Colonic mucosa (tissue), 4 donors: ENCODE measurements around the gene RPL35A. TPM values are rescaled to one million over a fixed set of nuclear protein-coding genes. Genes with fewer than 3 reads are reported as not detected.

Source experiments
- DNase-seq: peaks from one replicate; pipeline ENCODE4 v3.0.0-alpha.2; 2020
- H3K27ac ChIP-seq: fragments of 200-600 bp; one replicate; pipeline ENCODE4 v1.8.0; 2021
- H3K27me3 ChIP-seq: fragments of 200-600 bp; one replicate; pipeline ENCODE4 v1.8.0; 2021
- H3K36me3 ChIP-seq: fragments of 200-600 bp; one replicate; pipeline ENCODE4 v1.8.0; 2021
- H3K4me1 ChIP-seq: fragments of 200-600 bp; one replicate; pipeline ENCODE4 v1.8.0; 2021; ENCODE audit warnings: mild to moderate bottlenecking
- H3K4me3 ChIP-seq: fragments of 200-600 bp; one replicate; pipeline ENCODE4 v1.8.0; 2021
- H3K9ac ChIP-seq, 2 donors: one replicate each; pipeline ENCODE4 v1.7.0; 2013; ENCODE audit warnings: control low read depth in 2 of 2, low read depth in 2 of 2, low read length in 2 of 2
- H3K9me3 ChIP-seq: fragments of 200-600 bp; one replicate; pipeline ENCODE4 v1.8.0; 2021
- CTCF ChIP-seq: fragments of 200-600 bp; IDR thresholded peaks from one replicate; pipeline ENCODE4 v1.8.0; 2022; ENCODE audit warnings: antibody characterized with exemption, mild to moderate bottlenecking
- intact Hi-C: fragments of 100-400 bp; cut with DNase I; formaldehyde crosslinking; loops from one replicate; pipeline ENCODE4 v1.14.1; 2022
- total RNA-seq, 2 donors: library from RNA; stranded (reverse); fragmentation: NEBNext Ultra II Directional in 1 of 2; extraction: Animal tissue kit (Norgen Biotek cat#: 25700) in 1 of 2; gene quantifications; one replicate each; pipeline ENCODE4 v1.2.1, GENCODE V29; 2021
- donor health status: healthy.
- donor health status: DM: no; HTN: no; CAD: no.
- donor health status: DM: no; HTN: no; CAD: no.

RPL35A gene
- total RNA-seq, 2 donors from 2014 or later = 758 to 777 TPM

- Histone ChIP-seq H3K9ac (no peak overlapping the region), H3K27me3 (no peaks in the 10 kb centered on the region), H3K4me3 (no peak overlapping the region), H3K4me1 (no peaks in the 10 kb centered on the region), H3K9me3 (no peaks in the 10 kb centered on the region), H3K27ac (no peak overlapping the region), H3K36me3 (no peaks in the 10 kb centered on the region)
- TF ChIP-seq CTCF = no peak
- intact Hi-C loops = no loop called here
- no peak for DNase-seq
Observed at GRCh38 chr3:197974016-197974415, 24.0 kb downstream of the RPL35A start.

- Histone ChIP-seq H3K9ac (no peak overlapping the region), H3K9me3 (no peaks in the 10 kb centered on the region), H3K36me3 (no peaks in the 10 kb centered on the region), H3K27me3 (no peaks in the 10 kb centered on the region), H3K4me1 (no peaks in the 10 kb centered on the region), H3K27ac (no peak overlapping the region), H3K4me3 (no peak overlapping the region)
- intact Hi-C loops = no loop called here
- DNase-seq = no peak
- no peak for TF ChIP-seq CTCF
Observed at GRCh38 chr3:197975311-197975710, 25.3 kb downstream of the RPL35A start.

- no peak for DNase-seq
- Histone ChIP-seq H3K4me1 (no peaks in the 10 kb centered on the region), H3K9ac (no peak overlapping the region), H3K9me3 (no peaks in the 10 kb centered on the region), H3K27ac (no peak overlapping the region), H3K27me3 (no peaks in the 10 kb centered on the region), H3K4me3 (no peak overlapping the region), H3K36me3 (no peaks in the 10 kb centered on the region)
- TF ChIP-seq CTCF = no peak
- intact Hi-C loops = no loop called here
Observed at GRCh38 chr3:197983076-197983475, 33.1 kb downstream of the RPL35A start.

GRCh38 chr3:197989651-197990050, 39.7 kb downstream of the RPL35A start:
- Histone ChIP-seq H3K27me3 (no peaks in the 10 kb centered on the region), H3K4me3 (no peak overlapping the region), H3K36me3 (no peaks in the 10 kb centered on the region), H3K27ac (no peak overlapping the region), H3K9ac (no peak overlapping the region), H3K4me1 (no peaks in the 10 kb centered on the region), H3K9me3 (no peaks in the 10 kb centered on the region)
- TF ChIP-seq CTCF = no peak
- intact Hi-C loops = no loop called here
- no peak for DNase-seq

GRCh38 chr3:197994736-197995135, 44.7 kb downstream of the RPL35A start:
- no peak for TF ChIP-seq CTCF
- intact Hi-C loops = no loop called here
- Histone ChIP-seq H3K27me3 (no peaks in the 10 kb centered on the region), H3K36me3 (no peaks in the 10 kb centered on the region), H3K4me1 (no peaks in the 10 kb centered on the region), H3K27ac (no peak overlapping the region), H3K9me3 (no peaks in the 10 kb centered on the region), H3K4me3 (no peak overlapping the region), H3K9ac (no peak overlapping the region)
- DNase-seq = no peak

GRCh38 chr3:197996855-197997254, 46.9 kb downstream of the RPL35A start:
- Histone ChIP-seq H3K27ac (no peak overlapping the region), H3K9ac (no peak overlapping the region), H3K27me3 (no peaks in the 10 kb centered on the region), H3K36me3 (no peaks in the 10 kb centered on the region), H3K9me3 (no peaks in the 10 kb centered on the region), H3K4me3 (no peak overlapping the region), H3K4me1 (no peaks in the 10 kb centered on the region)
- intact Hi-C loops = no loop called here
- TF ChIP-seq CTCF = no peak
- no peak for DNase-seq
